HG02840 (cell line): ENCODE results near the gene SDK2.

ENCODE experiments used
- ATAC-seq: cut with Tn5 transposase; IDR thresholded peaks from one replicate; pipeline ENCODE4 v1.9.1; 2021; ENCODE audit warnings: mild to moderate bottlenecking, moderate library complexity, moderate number of reproducible peaks; ENCODE audit not compliant: unreplicated experiment, low FRiP score

SDK2 gene

DNA sequence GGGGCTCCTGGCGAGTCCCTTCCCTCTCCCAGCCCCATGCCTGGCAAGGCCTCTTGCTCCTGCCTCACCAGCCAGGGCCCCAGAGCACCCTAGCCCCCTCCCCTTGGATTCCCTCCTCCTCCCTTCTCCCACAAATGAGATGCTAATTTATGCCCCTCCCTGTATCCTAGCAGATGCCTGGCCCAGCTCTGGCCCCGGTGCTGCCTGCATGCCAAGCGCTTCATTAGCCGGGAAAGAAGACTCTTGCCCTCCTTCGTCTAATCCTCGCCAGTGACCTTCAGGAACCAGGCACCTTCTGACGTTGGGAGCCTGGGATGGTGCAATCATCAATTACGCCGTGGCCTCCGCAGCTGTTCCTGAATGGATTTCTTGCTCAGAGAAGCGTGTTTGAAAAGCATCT lies 127.8 kb downstream of the SDK2 start:
- no peak for ATAC-seq

DNA sequence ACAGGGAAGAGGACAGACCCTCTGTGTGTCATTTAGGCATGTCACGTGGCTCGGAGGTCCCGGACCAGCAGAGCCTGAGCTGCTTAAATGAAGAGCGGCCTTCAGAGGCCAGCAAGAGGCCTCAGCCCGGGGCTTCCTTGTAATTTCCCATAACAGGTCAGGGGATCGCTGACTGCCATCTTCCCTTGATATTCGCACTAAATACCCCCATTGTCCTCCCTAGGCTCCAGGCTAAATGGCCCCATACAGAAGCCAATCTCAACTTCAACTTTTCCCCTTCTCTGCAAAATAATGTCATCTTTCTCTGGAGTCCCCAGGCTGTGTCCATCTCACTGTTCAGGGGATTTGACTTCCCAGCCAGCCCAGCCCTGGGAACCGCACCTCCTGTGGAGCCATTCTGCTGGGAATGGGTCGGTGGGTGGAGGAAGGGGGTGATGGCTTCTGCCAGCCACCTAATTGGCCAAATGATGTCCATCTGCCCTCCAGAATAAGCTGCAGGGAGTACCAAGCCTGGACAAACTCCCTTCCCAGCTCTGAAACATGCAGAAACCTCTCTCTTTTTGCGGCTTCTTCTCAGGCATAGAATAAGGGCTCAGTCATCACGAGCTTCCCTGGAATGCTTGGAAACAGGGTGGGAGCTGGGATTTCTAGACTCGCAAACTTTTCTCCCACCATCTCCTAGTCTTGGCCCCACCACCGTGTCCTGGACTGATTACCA lies 129.9 kb downstream of the SDK2 start:
- no peak for ATAC-seq

DNA sequence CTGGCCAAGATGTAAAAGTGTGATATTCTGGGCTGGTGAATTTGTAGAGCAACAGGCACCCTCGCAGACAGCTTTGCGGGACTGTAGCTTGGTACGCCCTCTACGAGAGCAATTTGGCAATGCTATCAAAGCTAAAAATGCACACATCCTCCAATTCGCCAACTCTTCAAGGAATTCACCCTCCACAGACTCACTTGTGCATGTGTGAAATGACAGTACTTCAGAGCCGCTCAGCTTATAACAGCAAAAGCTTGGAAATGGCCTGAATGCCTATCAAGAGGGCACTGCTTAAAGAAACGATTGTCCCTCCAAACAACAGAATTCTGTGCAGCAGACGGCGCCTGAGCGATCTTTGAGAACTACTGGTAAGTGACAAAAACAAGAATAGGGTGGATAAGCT lies 130.8 kb downstream of the SDK2 start:
- no peak for ATAC-seq

DNA sequence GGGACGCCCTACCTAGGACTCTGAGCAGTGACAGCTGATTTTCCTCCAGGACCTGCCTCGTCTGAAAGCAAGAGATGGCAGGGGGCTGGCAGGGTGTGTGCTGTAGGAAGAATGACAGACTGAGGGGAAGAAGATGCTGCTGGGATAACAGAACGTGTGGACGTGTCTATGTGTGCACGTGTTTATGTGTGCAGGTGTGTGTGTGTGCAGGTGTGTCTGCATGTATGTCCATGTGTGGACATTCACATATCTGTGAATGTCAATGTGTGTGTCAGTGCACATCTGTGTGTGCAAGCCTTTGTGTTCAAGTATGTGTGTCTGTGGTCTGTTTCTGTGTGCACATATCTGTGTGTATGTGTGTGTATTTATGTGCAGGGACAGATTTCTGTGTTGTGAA lies 132.5 kb downstream of the SDK2 start:
- no peak for ATAC-seq

DNA sequence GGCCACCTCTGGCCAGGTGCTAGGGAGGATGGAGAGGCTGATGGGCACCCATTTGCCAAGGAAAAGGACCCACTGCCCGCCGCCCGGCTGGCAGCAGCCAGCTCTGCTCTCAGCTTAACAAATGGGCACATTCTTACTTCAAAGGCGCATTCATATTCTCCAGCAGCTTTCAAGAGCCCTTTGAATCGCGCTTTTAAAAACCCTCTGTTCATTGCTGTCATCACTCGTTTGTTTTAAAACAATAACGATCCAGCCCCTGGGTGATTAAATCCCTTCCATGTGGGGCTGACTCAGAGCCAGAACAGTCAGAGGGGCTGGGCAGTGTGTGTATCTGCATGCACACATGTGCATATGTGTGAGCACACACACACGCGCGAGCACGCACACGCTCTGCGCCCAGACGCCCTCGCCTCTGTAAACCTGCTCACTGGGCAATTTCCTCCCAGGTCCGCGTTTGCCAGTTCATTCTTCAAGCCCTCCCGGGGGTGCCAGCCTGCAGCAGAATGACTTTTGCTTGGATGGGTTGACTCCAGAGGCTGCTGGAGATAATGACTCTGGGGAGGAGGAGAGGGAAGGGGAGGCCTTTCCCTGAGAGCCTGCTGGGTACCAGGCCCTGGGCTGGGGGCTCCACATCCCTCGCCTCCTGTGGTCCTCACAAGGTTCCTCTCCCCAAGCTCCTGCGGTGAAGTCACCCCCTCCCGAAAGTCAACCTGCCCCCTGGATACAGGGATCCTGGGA lies 133.1 kb downstream of the SDK2 start:
- no peak for ATAC-seq

DNA sequence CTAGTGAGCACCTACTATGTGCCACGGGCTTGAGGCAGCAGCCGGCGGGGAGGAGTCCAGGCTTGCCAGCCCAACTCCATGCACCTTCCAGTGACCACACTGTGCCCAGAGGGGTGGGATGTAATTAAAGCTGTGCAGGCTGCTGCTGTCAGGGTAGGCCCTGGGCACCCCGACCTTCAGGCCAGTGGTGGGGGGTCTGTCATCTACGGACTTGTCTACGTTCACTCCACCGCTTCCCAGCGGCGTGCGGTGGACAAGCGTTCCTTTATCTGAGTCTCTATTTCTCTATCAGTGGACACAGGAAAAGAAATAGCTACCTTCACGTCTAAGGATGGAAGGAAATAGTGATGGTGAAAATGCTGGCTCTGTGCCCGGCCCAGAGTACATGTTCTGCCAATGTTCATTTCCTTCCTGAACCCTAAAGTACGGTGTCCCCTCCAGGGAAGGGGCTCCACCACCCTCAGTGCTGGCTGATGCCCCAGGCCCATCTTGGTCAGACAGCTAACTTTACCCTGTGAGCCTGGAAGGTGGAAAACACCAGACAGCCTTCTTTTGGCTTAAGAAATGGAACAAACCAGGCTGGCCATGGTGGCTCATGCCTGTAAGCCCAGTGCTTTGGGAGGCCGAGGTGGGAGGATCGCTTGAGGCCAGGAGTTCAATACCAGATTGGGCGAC lies 135.2 kb downstream of the SDK2 start:
- ATAC-seq, result no peak

DNA sequence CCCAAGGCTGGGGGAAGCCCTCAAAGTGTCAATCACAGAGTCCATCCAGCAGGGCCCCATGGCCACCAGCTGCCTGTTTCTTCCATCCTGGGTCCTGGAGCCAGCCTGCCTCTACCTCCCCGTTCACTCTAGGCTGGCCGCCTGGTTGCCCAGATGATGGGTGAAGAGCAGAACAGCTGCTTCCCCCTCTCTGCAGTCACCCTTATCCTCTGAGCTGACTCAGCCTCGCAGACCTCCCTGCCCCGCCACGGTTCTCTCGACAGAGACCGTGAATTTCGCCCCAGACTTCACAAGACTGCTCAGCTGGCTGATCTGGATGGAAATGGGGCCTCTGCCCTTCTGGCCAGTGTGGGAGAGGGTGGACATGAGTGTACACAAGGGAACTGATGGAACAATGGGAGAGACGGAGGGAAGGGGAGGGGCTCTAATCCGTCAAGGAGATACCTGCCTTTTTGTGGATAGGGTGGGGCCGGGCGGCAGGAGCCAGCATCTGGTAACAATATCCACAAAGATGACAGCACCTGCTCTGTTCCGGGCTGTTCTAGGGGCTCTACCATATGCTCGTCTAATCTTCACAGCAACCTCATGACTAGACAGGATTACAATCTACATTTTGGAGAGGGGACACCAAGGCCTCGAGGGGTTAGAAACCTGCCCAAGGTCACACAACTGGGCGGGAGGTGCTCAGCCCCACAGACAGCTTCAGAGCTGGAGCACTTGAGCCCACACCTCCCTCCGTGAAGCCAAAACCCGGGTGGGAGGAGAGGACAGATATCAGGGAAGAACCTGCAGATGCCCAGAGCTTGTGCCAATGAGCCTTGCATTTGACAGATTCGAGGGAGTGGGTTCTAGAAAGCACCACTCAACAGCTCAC lies 136.0 kb downstream of the SDK2 start:
- no peak for ATAC-seq

DNA sequence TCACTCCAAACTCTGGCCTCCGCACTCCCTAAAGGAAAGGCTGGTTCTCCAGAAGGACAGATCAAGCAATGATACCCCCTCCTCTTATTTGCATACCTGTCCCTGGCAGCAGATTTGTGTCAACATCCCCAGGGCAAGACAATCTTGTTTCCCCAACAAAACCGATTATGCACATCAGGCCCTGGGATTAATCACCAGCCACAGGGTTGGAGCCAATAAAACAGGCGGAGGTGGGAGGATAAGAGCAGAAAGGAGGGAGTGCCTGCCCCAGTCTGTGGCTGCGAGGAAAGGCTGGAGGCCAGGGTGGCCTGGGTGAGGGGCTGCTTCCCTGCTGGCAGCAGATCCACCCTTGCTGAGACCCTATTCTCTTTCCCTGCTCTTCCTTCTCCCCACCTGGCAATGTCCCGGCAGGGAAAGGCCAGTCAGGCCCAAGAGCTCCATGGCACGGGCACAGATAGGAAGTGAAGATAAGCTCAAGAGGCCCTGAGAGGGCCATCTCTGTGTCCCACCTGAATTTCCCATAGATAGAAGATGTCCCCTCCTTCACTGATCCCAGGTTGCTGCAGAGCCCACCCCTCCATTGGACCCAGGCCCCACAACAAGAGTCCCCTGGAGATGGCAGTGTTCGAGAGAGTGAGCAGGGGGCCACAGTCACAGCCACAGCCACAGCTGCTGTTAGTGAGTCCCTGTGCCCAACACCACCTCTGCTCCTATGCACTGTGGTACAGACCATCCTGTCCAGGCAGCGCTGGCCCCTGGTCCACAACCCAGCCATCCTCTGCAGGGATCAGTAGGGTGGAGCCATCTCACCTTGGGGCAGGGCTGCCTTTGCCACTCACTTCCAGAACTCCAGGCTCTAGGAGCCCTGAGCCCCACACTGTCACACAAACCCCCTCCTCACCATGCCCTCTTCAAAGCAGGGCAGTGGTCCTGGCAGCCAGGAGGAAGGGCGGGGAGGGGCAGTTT lies 137.5 kb downstream of the SDK2 start:
- ATAC-seq, result no peak

DNA sequence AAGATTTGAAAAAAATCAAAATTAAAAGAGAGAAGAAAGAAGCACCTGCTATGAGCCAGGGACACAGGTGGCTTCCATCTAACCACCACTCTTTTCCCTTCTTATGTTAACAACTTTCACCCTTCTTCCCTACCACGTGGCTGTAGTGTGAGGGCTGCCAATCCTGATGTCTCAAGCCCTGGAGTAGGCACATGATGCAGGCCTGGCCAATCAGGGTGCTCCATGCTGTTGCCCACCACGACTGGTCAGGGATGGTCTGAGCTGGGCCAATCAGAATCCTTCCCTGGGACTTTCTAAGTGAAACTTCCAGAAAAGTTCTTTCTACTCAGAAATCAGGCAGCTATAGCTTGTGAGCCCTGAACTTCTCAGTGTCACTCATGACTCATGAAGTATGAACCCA lies 140.7 kb downstream of the SDK2 start:
- no peak for ATAC-seq

DNA sequence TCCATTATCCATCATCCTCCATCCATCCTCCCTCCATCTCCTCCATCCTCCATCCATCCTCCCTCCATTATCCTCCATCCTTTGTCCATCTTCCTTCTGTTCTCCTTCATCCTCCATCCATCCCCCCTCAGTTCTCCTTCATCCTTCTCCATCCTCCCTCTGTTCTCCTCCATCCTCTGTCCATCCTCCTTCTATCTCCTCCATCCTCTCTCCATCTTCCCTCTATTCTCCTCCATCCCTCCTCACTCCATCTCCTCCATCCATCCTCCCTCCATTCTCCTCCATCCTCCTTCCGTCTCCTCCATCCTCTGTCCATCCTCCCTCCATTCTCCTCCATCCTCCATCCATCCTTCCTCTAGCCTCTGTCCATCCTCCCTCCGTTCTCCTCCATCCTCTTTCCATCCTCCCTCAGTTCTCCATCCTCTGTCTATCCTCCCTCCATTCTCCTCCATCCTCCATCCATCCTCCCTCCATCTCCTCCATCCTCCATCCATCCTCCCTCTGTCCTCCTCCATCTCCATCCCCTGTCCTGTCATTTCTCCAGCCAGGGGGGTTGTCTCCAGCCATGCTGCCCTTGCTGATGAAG lies 143.7 kb downstream of the SDK2 start:
- ATAC-seq, result no peak

DNA sequence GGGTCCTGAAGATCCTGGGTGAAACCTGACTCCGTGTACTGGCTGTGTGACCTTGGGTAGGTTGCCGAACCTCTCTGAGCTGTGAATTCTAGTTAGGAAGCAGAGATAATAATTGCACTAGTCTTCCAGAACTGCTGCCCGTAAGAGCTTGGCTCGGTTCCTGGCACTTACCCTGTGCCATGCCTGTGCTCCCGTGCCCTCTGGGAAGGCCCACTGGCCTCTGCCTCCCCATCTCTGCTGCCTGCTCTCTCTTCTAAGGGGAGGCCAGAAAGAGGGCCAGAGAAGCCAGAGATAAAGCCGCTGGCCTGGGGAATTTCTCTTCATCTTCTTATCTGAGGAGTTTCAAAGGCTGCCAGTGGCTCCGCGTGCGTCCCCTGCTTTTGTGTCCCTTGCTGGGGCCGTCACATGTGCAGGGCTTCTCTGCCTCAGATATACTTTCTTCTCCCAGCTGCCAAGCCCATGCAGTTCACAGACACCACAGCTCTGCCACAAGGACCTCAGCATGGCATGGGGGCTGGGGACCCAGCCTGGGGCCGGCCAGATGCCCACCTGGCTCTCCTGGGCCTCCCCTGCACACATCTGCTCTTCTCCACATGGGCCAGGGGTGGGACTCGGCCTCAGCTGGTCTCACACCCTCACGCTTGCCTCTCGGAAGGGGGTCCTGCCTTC lies 145.2 kb downstream of the SDK2 start:
- ATAC-seq, result no peak

DNA sequence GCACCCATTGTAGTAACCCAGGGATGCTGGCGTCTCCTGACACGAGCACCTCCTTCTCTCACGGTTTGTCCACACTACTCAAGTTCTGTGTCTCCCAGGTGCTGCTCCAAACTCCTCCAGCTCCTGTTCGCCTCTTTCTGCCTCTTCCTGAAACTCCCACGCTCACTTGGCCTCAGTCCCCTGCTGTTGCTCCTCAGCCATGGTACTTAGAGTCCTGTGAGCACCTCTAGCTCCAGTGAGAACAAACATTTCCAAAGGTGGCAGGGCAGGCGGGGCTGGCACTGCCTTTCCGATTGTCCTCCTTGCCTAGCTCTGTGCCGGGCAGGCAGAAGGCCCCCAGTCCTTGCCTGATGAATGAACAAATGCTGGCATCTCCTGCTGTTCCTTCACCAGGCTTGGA lies 146.1 kb downstream of the SDK2 start:
- no peak for ATAC-seq

DNA sequence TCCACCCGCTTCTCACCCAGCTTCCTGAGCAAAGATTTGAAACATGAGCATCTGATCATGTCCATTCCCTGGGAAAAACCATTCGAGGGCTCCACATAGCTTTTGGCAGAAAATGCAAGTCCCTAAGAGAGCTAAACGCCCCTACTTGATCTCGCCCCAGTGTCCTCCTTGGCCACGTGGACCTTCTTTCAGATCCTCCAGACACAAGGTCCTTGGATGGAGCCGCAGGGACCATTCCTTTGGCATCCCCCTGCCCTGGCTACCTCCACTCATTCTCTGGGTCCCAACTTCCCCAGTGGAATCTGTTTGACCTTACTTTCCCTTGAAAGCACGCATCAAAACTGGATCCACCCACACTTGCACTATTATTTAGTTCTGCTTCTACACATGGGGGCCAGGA lies 146.5 kb downstream of the SDK2 start:
- no peak for ATAC-seq

DNA sequence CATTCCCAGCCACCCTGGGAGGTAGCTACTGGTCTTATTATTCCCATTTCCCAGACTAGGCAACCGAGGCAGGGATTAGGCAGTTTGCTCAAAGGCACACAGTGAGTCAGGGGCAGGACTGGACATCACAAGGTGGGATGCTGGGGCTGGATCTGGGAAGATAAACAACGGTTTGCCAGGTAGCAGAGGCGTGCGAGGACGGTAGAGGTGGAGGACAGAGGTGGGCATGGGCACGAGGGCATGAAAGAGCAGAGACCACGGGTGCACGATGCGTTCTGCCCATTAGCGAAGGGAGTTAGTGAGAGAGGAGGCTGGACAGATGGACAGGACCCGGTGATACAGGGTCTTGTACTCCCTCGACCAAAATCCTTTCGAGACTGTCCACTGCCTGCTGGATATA lies 148.0 kb downstream of the SDK2 start:
- ATAC-seq, result no peak

DNA sequence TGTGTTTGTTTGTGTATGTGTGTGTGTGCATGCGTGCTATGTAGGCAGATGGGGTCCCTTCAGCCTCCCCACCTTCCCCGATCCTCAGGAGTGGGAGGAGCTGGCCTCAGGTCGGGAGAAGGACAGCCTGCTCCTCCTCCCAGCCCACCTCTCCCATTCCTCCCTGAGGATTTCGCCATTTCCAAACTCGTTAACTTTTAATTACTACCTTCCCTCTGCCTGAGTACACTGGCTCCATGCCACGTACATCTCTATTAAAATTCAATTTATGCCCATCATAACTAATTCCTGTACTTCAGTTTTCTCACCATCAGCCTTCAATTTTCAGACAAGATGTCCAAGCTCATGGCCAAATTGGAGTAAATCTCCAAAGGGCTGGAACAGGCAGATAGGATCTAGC lies 148.6 kb downstream of the SDK2 start:
- ATAC-seq, result no peak

DNA sequence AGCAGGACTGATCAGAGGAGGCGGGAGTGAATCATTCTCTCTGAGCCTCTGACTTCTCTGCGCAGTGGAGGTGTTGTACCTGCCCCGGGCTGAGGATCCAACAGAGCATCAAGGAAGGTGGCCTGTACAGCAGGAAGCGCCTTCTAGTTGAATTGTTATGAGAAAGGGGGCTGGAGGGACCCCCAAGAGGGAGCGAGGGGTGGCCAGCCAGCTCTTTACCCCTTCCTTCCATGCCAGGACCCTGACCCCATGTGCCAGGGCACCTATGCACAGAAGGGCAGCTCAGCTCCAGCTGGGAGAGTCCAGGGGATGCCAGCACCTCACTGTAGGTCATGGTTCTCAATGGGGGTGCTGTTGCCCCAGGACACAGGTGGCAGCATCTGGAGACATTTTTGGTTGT lies 149.3 kb downstream of the SDK2 start:
- ATAC-seq, result no peak

DNA sequence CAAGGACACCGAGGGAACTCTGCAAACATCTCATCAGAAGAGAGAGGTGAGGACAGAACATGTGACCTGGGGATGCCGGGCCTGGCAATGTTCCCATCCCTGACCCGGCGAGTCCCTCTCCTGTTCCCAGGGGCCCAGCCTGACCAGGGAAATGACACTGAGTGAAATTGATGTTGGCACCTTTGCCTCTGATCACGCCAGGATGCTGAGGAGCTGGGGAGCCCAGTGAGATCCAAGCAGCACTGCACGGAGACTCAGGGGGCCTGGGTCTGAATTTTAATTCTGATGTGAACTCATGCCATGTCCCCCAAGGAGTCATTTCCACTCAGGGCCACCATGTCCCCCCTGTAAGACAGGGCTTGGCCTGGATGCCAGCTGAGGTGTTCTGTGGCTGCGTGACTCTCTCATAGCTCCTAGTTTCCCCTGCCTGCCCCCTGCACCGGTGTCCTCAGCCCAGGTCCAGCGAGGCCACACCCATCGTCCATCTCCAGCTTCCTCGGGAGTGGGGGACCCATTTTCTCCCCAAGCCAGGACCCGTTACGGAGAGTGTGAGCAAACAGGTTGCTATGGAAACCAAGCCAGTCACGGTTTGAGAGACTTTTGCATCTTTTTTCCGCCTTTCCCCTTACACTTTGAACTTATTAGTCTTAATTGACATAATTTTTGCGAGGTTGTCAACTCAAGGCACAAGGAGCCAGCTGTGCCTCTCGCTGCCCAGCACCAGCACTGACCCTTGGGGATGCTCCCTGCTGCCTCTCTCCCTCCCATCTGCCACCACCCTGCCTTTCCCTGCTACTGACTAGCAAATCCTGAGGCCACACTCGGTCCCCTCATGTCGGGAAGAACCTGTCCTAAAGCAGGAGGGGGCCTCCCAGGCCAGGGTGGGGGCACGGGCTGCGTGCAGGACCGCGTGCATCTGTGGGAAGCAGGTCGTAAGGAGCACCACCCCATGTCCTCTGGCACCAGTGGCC lies 150.0 kb downstream of the SDK2 start:
- no peak for ATAC-seq
